WTC11 (cell line): Measurements from ENCODE around the gene C3orf62.

Experiments used
- ATF1 ChIP-seq: sonication (generic); formaldehyde crosslinking; IDR thresholded peaks from 2 replicates; pipeline ENCODE4 v1.8.1; 2023; ENCODE audit warnings: mild to moderate bottlenecking, moderate library complexity, missing genetic modification reagents
- FOXJ3 ChIP-seq: sonication (generic); formaldehyde crosslinking; IDR thresholded peaks from 2 replicates; pipeline ENCODE4 v1.9.0; 2021; ENCODE audit warnings: missing genetic modification reagents, mild to moderate bottlenecking, borderline replicate concordance
- FOXK1 ChIP-seq: sonication (generic); formaldehyde crosslinking; IDR thresholded peaks from 2 replicates; pipeline ENCODE4 v1.8.0; 2022; ENCODE audit warnings: mild to moderate bottlenecking, moderate library complexity, missing genetic modification reagents
- KAT7 ChIP-seq: sonication (generic); formaldehyde crosslinking; IDR thresholded peaks from 2 replicates; pipeline ENCODE4 v1.8.1; 2023; ENCODE audit warnings: missing genetic modification reagents, mild to moderate bottlenecking, borderline replicate concordance
- SOX15 ChIP-seq: fragments of 250-450 bp; sonication (Bioruptor Pico); IDR thresholded peaks from 2 replicates; pipeline ENCODE4 v1.9.0; 2021; ENCODE audit warnings: mild to moderate bottlenecking
- STAT6 ChIP-seq: sonication (generic); formaldehyde crosslinking; conservative IDR thresholded peaks from 2 replicates; pipeline ENCODE4 v1.8.1; 2023; ENCODE audit warnings: mild to moderate bottlenecking, low read depth, missing genetic modification reagents, moderate library complexity
- TCF7 ChIP-seq: sonication (generic); formaldehyde crosslinking; IDR thresholded peaks from 2 replicates; pipeline ENCODE4 v1.8.0; 2022; ENCODE audit warnings: mild to moderate bottlenecking, low read depth, missing genetic modification reagents, moderate library complexity
- TEAD1 ChIP-seq: sonication (generic); formaldehyde crosslinking; IDR thresholded peaks from 2 replicates; pipeline ENCODE4 v1.8.0; 2022; ENCODE audit warnings: mild to moderate bottlenecking, missing genetic modification reagents
- USF2 ChIP-seq: sonication (generic); formaldehyde crosslinking; IDR thresholded peaks from 2 replicates; pipeline ENCODE4 v1.8.1; 2023; ENCODE audit warnings: mild to moderate bottlenecking, missing genetic modification reagents, moderate library complexity
- ZMAT4 ChIP-seq: fragments of 250-450 bp; sonication (Bioruptor Pico); IDR thresholded peaks from 2 replicates; pipeline ENCODE4 v1.9.0; 2021; ENCODE audit warnings: mild to moderate bottlenecking
- ZNF512 ChIP-seq: sonication (generic); formaldehyde crosslinking; IDR thresholded peaks from 2 replicates; pipeline ENCODE4 v1.8.1; 2022; ENCODE audit warnings: missing genetic modification reagents, borderline replicate concordance
- TF ChIP-seq, protein P1 (sequence below): fragments of 200-600 bp; IDR thresholded peaks from 2 replicates; pipeline ENCODE4 v1.8.0; 2022; ENCODE audit warnings: antibody characterized with exemption
- TF ChIP-seq, protein P2 (sequence below): fragments of 250-450 bp; sonication (Bioruptor Pico); conservative IDR thresholded peaks from 2 replicates; pipeline ENCODE4 v1.9.0; 2021; ENCODE audit warnings: mild to moderate bottlenecking
- TF ChIP-seq, protein P3 (sequence below): fragments of 250-450 bp; sonication (Bioruptor Pico); IDR thresholded peaks from 2 replicates; pipeline ENCODE4 v1.9.0; 2021; ENCODE audit warnings: mild to moderate bottlenecking

- TF ChIP-seq, protein P1, sequence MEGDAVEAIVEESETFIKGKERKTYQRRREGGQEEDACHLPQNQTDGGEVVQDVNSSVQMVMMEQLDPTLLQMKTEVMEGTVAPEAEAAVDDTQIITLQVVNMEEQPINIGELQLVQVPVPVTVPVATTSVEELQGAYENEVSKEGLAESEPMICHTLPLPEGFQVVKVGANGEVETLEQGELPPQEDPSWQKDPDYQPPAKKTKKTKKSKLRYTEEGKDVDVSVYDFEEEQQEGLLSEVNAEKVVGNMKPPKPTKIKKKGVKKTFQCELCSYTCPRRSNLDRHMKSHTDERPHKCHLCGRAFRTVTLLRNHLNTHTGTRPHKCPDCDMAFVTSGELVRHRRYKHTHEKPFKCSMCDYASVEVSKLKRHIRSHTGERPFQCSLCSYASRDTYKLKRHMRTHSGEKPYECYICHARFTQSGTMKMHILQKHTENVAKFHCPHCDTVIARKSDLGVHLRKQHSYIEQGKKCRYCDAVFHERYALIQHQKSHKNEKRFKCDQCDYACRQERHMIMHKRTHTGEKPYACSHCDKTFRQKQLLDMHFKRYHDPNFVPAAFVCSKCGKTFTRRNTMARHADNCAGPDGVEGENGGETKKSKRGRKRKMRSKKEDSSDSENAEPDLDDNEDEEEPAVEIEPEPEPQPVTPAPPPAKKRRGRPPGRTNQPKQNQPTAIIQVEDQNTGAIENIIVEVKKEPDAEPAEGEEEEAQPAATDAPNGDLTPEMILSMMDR = no peak
- TF ChIP-seq TEAD1 (CRISPR knock-in tag) (no peak), ZMAT4 (CRISPR knock-in tag) (no peak), SOX15 (CRISPR knock-in tag) (no peak), ZNF512 (CRISPR knock-in tag) (no peak), FOXK1 (CRISPR knock-in tag) (no peak), TCF7 (CRISPR knock-in tag) (no peak), USF2 (no peak), STAT6 (CRISPR knock-in tag) (no peak), KAT7 (CRISPR knock-in tag) (no peak), FOXJ3 (CRISPR knock-in tag) (no peak), ATF1 (no peak)
- TF ChIP-seq, protein P2, sequence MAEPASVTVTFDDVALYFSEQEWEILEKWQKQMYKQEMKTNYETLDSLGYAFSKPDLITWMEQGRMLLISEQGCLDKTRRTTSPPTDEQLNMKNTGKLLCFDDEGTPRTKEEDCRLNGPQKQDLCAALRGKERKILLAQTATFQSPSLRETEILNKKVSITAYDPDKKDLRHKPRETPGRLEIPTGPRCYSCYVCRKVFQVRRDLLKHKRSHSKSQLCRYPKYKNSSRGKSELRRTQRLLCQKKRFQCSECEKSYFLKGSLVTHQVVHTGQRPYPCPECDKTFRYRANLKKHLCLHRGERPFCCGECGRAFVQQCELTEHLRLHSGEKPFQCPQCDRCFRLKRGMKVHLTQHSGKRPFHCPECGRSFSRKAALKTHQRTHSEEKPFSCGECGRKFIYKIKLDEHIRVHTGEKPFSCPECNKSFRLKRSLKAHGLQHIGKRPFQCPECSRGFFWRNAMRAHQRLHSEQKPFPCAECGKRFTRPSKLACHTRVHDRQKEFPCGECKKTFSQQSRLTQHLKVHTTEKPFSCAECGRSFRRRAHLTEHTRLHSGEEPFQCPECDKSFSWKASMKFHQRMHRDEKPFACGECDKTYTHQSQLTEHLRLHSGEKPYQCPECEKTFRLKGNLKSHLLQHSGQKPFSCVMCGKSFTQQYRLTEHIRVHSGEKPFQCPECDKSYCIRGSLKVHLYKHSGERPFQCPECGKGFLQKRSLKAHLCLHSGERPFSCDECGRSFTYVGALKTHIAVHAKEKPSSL (CRISPR knock-in tag) = no peak
- TF ChIP-seq, protein P3, sequence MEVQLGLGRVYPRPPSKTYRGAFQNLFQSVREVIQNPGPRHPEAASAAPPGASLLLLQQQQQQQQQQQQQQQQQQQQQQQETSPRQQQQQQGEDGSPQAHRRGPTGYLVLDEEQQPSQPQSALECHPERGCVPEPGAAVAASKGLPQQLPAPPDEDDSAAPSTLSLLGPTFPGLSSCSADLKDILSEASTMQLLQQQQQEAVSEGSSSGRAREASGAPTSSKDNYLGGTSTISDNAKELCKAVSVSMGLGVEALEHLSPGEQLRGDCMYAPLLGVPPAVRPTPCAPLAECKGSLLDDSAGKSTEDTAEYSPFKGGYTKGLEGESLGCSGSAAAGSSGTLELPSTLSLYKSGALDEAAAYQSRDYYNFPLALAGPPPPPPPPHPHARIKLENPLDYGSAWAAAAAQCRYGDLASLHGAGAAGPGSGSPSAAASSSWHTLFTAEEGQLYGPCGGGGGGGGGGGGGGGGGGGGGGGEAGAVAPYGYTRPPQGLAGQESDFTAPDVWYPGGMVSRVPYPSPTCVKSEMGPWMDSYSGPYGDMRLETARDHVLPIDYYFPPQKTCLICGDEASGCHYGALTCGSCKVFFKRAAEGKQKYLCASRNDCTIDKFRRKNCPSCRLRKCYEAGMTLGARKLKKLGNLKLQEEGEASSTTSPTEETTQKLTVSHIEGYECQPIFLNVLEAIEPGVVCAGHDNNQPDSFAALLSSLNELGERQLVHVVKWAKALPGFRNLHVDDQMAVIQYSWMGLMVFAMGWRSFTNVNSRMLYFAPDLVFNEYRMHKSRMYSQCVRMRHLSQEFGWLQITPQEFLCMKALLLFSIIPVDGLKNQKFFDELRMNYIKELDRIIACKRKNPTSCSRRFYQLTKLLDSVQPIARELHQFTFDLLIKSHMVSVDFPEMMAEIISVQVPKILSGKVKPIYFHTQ = no peak
These were observed 55.0 kb downstream of the C3orf62 start for GRCh38 chr3:49222002-49222401.
